Activated B cell treated with CpG ODN at 0.5 μM for 24 hours (primary cell): ENCODE data around the gene CDC73. TPM values are rescaled to one million over a fixed set of nuclear protein-coding genes. Genes with fewer than 3 reads are reported as not detected.

Source experiments
- ATAC-seq: fragments of 200-7000 bp; cut with Tn5 transposase; one replicate; pipeline ENCODE4 v1.10.0; 2021; ENCODE audit warnings: low read depth, mild to moderate bottlenecking, moderate library complexity
- CTCF ChIA-PET: fragments of 350-600 bp; sonication (Branson Sonifier 250); formaldehyde crosslinking; loops from one replicate; lab custom pipeline; 2021; ENCODE audit warnings: antibody characterized with exemption; lab: Charles Lee
- POLR2A ChIA-PET: fragments of 350-600 bp; sonication (Branson Sonifier 250); formaldehyde crosslinking; loops from one replicate; lab custom pipeline; 2021; ENCODE audit warnings: antibody characterized with exemption; lab: Charles Lee
- DNase-seq: peaks from one replicate; pipeline ENCODE4 v3.0.0; 2022
- H3K27ac Mint-ChIP-seq: one replicate; pipeline ENCODE4 v1.8.0; 2020; ENCODE audit warnings: mixed read lengths
- H3K27me3 Mint-ChIP-seq: one replicate; pipeline ENCODE4 v1.8.0; 2021; ENCODE audit warnings: mixed read lengths
- H3K36me3 Mint-ChIP-seq: one replicate; pipeline ENCODE4 v1.8.0; 2021; ENCODE audit warnings: low read depth, mixed read lengths
- H3K4me1 Mint-ChIP-seq: one replicate; pipeline ENCODE4 v1.8.0; 2021; ENCODE audit warnings: mixed read lengths
- H3K4me3 Mint-ChIP-seq: one replicate; pipeline ENCODE4 v1.8.0; 2020; ENCODE audit warnings: mild to moderate bottlenecking, mixed read lengths
- H3K9me3 Mint-ChIP-seq: one replicate; pipeline ENCODE4 v1.8.0; 2020; ENCODE audit warnings: mixed read lengths
- CTCF ChIP-seq: fragments of 200-600 bp; IDR thresholded peaks from one replicate; pipeline ENCODE4 v1.8.0; 2022; ENCODE audit warnings: antibody characterized with exemption, mild to moderate bottlenecking
- intact Hi-C: fragments of 100-400 bp; cut with micrococcal nuclease; formaldehyde crosslinking; loops from one replicate; pipeline ENCODE4 v1.15.1; 2024
- total RNA-seq: library from RNA; stranded (reverse); gene quantifications from 2 replicates; pipeline ENCODE4 v1.2.3, GENCODE V29; 2022

CDC73 gene
- total RNA-seq, 1 donor from 2014 or later = 59.1 TPM

GRCh38 chr1:193301746-193302145, 179.9 kb downstream of the CDC73 start:
- Mint-ChIP-seq H3K4me3 (no peak overlapping the region), H3K27ac (no peak overlapping the region), H3K4me1 (no peaks in the 10 kb centered on the region), H3K36me3 (no peaks in the 10 kb centered on the region), H3K27me3 (peaks cover 2% of the 10 kb centered on the region), H3K9me3 (peaks cover 3% of the 10 kb centered on the region)
- ATAC-seq (no peak), DNase-seq (no peak)
- no peak for TF ChIP-seq CTCF
- intact Hi-C loops = no loop called here
- POLR2A ChIA-PET = no interaction called here
- CTCF ChIA-PET = no interaction called here

GRCh38 chr1:193303849-193304248, 182.0 kb downstream of the CDC73 start:
- H3K27me3 Mint-ChIP-seq = peaks cover 2% of the 10 kb centered on the region
- ChIA-PET POLR2A (no interaction called here), CTCF (no interaction called here)
- no peaks in the 10 kb centered on the region for H3K9me3 Mint-ChIP-seq
- H3K4me3 Mint-ChIP-seq = no peak overlapping the region
- DNase-seq = no peak
- no peaks in the 10 kb centered on the region for H3K36me3 Mint-ChIP-seq
- intact Hi-C loops = no loop called here
- no peak for TF ChIP-seq CTCF
- H3K4me1 Mint-ChIP-seq = no peaks in the 10 kb centered on the region
- no peak overlapping the region for H3K27ac Mint-ChIP-seq
- no peak for ATAC-seq

Other genes with a start within 250 kb of the CDC73 start
- gene UCHL5, start 62.7 kb upstream of the CDC73 start, total RNA-seq = 32.3 and 36.4 TPM in 2 replicates
- 55.9 and 61.1 TPM in 2 replicates for gene RO60, start 62.4 kb upstream of the CDC73 start, total RNA-seq
- gene GLRX2, start 16.6 kb upstream of the CDC73 start, total RNA-seq = 10.9 and 14.4 TPM in 2 replicates
- not detected in 2 replicates for gene B3GALT2, start 64.6 kb downstream of the CDC73 start, total RNA-seq